Activated CD8-positive, alpha-beta memory T cell treated with anti-CD3 and anti-CD28 coated beads for 1 hour (primary cell): ENCODE measurements around the gene EBLN2.

ENCODE experiments used
- DNase-seq, 2 donors: peaks; one replicate each; pipeline ENCODE4 v3.0.0-alpha.2; 2020; ENCODE audit warnings: low read depth in 1 of 2; ENCODE audit errors: extremely low read depth in 1 of 2

Gene EBLN2

GRCh38 chr3:73061416-73061815, at the start of gene EBLN2:
TSS of gene EBLN2 (plus strand) at chr3:73061659. CDS start at chr3:73062082, 423 bp downstream.
- no peak for DNase-seq

GRCh38 chr3:73018298-73018697, 43.2 kb upstream of the EBLN2 start:
- no peak for DNase-seq

- DNase-seq, result no peak
These were observed 42.5 kb upstream of the EBLN2 start for GRCh38 chr3:73018790-73019441.

DNA sequence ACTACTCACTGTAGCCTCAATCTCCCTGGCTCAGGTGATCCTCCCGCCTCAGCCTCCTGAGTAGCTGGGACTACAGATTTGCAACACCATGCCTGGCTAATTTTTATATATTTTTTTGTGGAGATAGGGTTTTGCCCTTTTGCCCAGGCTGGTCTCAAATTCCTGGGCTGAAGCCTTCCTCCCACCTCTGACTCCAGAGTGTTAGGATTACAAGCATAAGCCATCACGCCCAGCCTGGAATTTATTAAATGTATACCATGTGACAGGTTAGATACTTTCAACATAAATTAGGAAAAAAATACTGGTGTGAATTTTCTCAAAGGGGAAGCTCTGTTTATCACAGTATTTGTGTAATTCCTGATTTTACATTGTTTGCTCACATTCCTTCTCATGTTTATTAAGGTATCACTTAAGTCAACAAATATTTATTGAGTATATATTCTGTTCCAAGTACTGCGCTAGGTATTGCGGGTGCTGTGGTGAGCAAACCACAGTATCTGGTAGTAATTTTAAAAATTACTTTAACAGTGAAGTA, 40.1 kb upstream of the EBLN2 start:
- DNase-seq, result no peak

DNA sequence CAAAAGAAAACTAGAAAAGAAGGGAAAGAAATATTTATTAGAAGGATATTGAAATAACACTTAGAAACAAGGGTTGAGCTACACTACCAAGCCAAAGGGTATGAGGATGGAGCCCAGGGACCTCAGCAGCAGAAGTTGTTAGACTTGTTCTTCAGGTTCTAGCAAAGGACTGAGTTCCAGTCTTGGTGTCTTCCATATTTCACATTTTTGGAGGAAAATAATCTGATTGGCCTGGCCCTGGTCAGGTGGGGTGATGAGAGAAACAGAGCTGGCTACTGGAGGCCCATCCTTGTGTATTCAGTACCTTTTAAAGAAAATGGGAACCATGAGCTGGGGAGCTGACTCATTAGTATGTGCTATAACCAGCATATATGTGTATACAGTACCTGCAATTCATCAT, 36.6 kb upstream of the EBLN2 start:
- DNase-seq, result no peak

DNA sequence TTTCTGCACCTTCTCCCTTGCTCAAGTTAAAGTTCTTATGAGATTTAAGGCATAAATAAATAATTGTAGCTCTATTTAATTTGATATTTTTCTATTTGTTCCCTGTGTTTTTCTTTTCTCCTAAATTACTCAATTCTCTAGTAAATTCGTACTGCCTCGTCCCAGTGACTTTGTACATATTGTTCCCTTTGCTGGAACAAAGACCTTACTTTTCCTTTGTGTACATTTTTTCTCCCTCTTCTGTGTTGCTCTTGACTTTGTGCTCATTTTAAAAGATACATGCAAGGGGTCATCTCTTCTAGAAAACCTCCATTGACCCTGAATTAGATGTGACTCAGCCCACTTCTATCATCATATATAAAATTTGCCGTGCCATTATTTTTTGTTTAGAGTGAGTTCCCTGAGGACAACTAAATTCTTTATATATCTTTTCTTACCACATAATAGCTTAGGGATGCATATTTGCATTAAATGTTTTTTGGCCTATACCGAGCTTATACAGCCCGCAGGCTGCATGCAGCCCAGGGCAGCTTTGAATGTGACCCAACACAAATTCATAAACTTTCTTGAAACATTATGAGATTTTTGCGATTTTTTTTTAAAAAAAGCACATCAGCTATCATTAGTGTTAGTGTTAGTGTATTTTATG, 35.2 kb upstream of the EBLN2 start:
- no peak for DNase-seq

DNA sequence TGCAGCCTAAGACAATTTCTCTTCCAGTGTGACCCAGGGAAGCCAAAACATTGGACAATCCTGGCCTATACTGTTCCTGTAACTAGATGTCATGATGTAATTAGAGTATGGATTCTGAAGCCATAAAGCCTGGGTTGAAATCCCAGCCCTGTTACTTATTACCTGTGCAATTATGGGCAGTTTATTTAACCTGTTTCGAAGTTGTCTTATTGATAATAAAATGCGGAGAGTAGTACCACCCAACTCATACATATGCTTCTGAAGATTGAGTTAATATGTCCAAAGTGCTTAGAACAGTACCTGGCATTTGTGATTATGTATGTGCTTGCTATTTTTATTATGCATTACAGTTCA, 34.7 kb upstream of the EBLN2 start:
- DNase-seq, result no peak

- no peak for DNase-seq
These were observed 32.7 kb upstream of the EBLN2 start for GRCh38 chr3:73028803-73029202.

- DNase-seq, result no peak
These were observed 32.1 kb upstream of the EBLN2 start for GRCh38 chr3:73029321-73029796.

DNA sequence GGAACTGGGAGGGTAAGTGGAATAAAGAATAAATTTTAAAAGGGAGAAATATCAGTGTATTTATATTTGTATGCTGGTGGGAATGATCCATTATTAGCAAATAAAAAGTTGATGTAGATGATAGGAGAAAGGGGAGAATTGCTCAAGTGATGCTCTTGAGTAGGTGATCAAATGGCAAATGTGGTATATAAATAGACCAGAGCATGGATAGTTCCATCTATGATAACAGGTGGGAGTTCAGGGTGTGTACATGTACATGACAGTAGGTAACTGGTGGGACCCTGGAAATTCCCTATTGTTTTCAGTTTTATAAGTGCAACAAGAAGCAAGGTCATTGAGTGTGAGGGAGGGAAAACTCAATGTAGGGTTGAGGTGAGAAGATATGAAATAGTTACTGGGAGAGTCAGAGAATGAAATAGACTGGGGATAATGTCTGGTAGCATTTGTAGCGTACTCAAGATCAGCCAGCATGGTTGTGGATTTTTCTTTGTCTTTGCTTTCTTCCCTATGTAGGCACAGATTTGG, 31.3 kb upstream of the EBLN2 start:
- DNase-seq, result no peak

- DNase-seq, result no peak
These were observed 29.8 kb upstream of the EBLN2 start for GRCh38 chr3:73031573-73032103.

DNA sequence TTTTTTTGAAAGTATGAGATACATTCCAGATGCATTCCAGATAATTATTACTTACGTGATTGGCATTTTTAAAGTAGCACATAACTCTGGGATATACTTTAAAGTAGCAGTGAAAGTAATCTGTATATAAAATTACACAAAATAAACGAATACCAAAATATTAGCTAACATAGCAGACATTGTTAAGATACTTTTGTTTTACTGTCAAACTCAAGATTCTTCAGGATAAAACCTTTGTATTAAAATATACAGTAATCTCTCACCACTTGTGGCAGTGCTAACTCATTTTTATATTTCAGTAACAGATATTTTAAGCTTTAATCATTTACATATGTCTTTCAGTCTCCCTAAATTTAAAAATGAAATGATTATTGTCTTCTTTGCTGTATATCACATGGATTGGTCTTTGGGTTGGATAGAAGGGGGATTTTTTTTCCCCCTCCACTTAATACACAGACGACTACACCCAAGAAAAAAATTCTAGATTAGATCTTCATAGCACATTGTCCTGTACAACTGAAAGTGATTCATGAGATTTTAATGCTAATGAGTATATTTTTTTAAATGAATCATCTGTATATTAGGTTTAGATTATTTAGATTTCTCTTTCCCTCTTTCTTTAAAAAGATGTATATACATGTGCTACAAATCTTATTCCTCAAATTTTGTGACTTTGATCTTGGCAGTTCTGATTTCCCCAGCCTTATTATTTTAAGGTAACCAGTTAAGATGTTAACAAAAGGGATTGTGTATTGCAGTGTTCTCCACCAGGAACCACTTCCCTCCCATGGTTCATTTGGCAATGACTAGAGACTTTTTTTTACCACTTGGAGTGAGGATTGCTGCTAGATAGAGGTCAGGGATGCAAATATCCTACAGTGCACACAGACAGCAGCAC, 24.5 kb upstream of the EBLN2 start:
- DNase-seq, result no peak

- no peak for DNase-seq
These were observed 19.9 kb upstream of the EBLN2 start for GRCh38 chr3:73041537-73041936.

DNA sequence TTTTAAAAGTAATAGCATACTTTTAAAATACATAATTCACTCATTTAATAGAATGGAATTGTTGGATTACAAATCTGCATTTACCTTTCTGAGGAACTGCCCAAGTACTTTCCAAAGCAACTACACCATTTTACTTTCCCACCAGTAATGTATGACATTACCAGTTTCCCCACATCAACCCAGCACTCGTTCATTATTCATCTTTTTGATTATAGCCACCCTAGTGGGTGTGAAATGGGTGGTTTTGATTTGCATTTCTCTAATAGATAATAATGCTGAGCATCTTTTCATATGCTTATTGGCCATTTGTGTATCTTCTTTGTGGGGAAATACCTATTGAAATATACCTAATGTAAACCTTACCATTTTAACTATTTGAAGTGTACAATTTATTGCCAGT, 18.0 kb upstream of the EBLN2 start:
- no peak for DNase-seq

- no peak for DNase-seq
These were observed 16.1 kb upstream of the EBLN2 start for GRCh38 chr3:73045391-73045790.

- DNase-seq, result no peak
These were observed 15.3 kb upstream of the EBLN2 start for GRCh38 chr3:73046195-73046594.

GRCh38 chr3:73049319-73049718, 12.1 kb upstream of the EBLN2 start:
- DNase-seq, result no peak

- no peak for DNase-seq
These were observed 8.6 kb upstream of the EBLN2 start for GRCh38 chr3:73052857-73053256.

DNA sequence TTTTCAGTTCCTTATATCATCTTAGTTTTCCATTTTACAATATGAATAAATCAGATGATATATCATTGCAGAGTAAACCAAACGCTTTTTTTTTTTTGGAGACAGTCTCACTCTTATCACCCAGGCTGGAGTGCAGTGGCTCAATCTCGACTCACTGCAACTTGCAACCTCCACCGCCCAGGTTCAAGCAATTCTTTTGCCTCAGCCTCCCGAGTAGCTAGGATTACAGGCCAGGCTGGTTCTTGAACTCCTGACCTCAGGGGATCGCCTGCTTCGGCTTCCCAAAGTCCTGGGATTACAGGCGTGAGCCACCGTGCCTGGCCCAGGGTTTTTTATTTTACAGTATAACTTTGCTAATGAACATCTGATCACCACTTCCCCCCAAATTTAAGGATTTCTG, 5.9 kb upstream of the EBLN2 start:
- DNase-seq, result no peak

- no peak for DNase-seq
These were observed 5.2 kb upstream of the EBLN2 start for GRCh38 chr3:73056014-73056844.
